HepG2 (cell line): ENCODE data around the gene ZNF865. TPM values are rescaled to one million over a fixed set of nuclear protein-coding genes. Genes with fewer than 3 reads are reported as not detected.

ENCODE experiments used
- ATAC-seq: fragments of 200-7000 bp; cut with Tn5 transposase; 3 replicates; pipeline ENCODE4 v1.9.1; 2020; ENCODE audit warnings: mild to moderate bottlenecking, moderate library complexity
- BruUV-seq: library from RNA; stranded (reverse); fragments of 400-500 nt; replicated peaks from 2 replicates; lab custom pipeline; 2021; lab: Mats Ljungman, UMichigan
- CTCF ChIA-PET: fragments of 300-600 bp; formaldehyde crosslinking; extraction: SDS; loops from one replicate; lab custom pipeline; 2021; ENCODE audit warnings: low total read pairs, inconsistent platforms, low intra/inter-chr PET ratio; lab: Yijun Ruan, JAX
- POLR2A ChIA-PET: fragments of 350-600 bp; sonication (Branson Sonifier 250); formaldehyde crosslinking; loops from one replicate; lab custom pipeline; 2020; ENCODE audit warnings: antibody characterized with exemption, inconsistent platforms; lab: Yijun Ruan, JAX
- DNase-seq: peaks from one replicate; pipeline ENCODE4 v3.0.0-alpha.2; 2015; ENCODE audit warnings: low spot score
- FAIRE-seq: peaks from 3 replicates; lab custom pipeline; 2011; peaks lifted over from hg19 to GRCh38; lab: Jason Lieb, UNC
- H2AFZ ChIP-seq: one replicate; pipeline ENCODE4 v1.6.1; 2011; ENCODE audit warnings: low read length, inconsistent platforms
- H3K27ac ChIP-seq: fragments of 300-600 bp; 3 replicates; pipeline ENCODE4 v1.8.0; 2011; ENCODE audit warnings: mixed run types, mild to moderate bottlenecking, mixed read lengths, low read length, inconsistent platforms; ENCODE audit not compliant: insufficient read depth; ENCODE audit errors: extremely low read length
- H3K27me3 ChIP-seq, 2 experiments: fragments of 200-600 bp in 1 of 2; 2 replicates in 1 of 2; 3 replicates in 1 of 2; pipeline versions ENCODE4 v1.6.0 to v1.8.0; 2011; ENCODE audit warnings: low read length in 2 of 2, mild to moderate bottlenecking in 2 of 2, moderate library complexity in 2 of 2, inconsistent platforms in 1 of 2; ENCODE audit not compliant: insufficient read depth in 2 of 2, control insufficient read depth in 1 of 2
- H3K36me3 ChIP-seq, 2 experiments: fragments of 200-600 bp in 1 of 2; replicated peaks in 1 of 2; 2 replicates in 1 of 2; 3 replicates in 1 of 2; pipeline versions ENCODE4 v1.5.1 to v1.8.0; 2011; ENCODE audit warnings: low read length in 2 of 2, inconsistent platforms in 1 of 2; ENCODE audit not compliant: insufficient read depth in 2 of 2, control insufficient read depth in 1 of 2
- H3K4me1 ChIP-seq: 2 replicates; pipeline ENCODE4 v1.5.1; 2012; ENCODE audit warnings: low read length, inconsistent platforms; ENCODE audit not compliant: insufficient read depth
- H3K4me2 ChIP-seq: 2 replicates; pipeline ENCODE4 v1.6.0; 2011; ENCODE audit warnings: low read depth, low read length, inconsistent platforms
- H3K4me3 ChIP-seq, 3 experiments: fragments of 200-600 bp in 1 of 3; sonication (generic), shearing (Covaris generic) in 1 of 3; replicated peaks in 1 of 3; 2 replicates each; pipeline ENCODE4 v1.5.1; 2011 to 2016; ENCODE audit warnings: low read length in 3 of 3, inconsistent platforms in 2 of 3, low read depth in 2 of 3, mild to moderate bottlenecking in 2 of 3, control low read depth in 1 of 3, mixed read lengths in 1 of 3; ENCODE audit not compliant: insufficient read depth in 1 of 3
- H3K79me2 ChIP-seq: one replicate; pipeline ENCODE4 v1.6.1; 2011; ENCODE audit warnings: low read length, inconsistent platforms; ENCODE audit not compliant: insufficient read depth
- H3K9ac ChIP-seq: 2 replicates; pipeline ENCODE4 v1.6.0; 2011; ENCODE audit warnings: mild to moderate bottlenecking, low read depth, low read length, inconsistent platforms; ENCODE audit not compliant: insufficient read depth
- H3K9me3 ChIP-seq: 2 replicates; pipeline ENCODE4 v1.5.1; 2012; ENCODE audit warnings: mild to moderate bottlenecking, low read length
- H4K20me1 ChIP-seq: 2 replicates; pipeline ENCODE4 v1.6.0; 2011; ENCODE audit warnings: inconsistent platforms, mild to moderate bottlenecking, low read length, moderate library complexity; ENCODE audit not compliant: insufficient read depth
- ADNP ChIP-seq: sonication (generic); formaldehyde crosslinking; IDR thresholded peaks from 2 replicates; pipeline ENCODE4 v1.4.0; 2020; ENCODE audit warnings: missing genetic modification reagents
- ESRRA ChIP-seq: sonication (generic); formaldehyde crosslinking; IDR thresholded peaks from 2 replicates; pipeline ENCODE4 v1.5.1; 2020; ENCODE audit warnings: mild to moderate bottlenecking, low read depth, missing genetic modification reagents
- GFI1 ChIP-seq: sonication (generic); formaldehyde crosslinking; IDR thresholded peaks from 2 replicates; pipeline ENCODE4 v1.5.0; 2020; ENCODE audit warnings: missing genetic modification reagents, mild to moderate bottlenecking, borderline replicate concordance
- KDM5A ChIP-seq: fragments of 200-600 bp; sonication (generic); IDR thresholded peaks from 2 replicates; pipeline ENCODE4 v1.7.0; 2018; ENCODE audit warnings: antibody characterized with exemption, mild to moderate bottlenecking, low read length, borderline replicate concordance
- MXD1 ChIP-seq: sonication (generic); formaldehyde crosslinking; IDR thresholded peaks from 2 replicates; pipeline ENCODE4 v1.4.0; 2020; ENCODE audit warnings: mild to moderate bottlenecking, missing genetic modification reagents
- MXI1 ChIP-seq: IDR thresholded peaks from 3 replicates; pipeline ENCODE4 v1.6.1; 2012; ENCODE audit warnings: low read depth, low read length, inconsistent platforms, borderline replicate concordance
- NFIC ChIP-seq: IDR thresholded peaks from 2 replicates; pipeline ENCODE4 v1.6.1; 2012; ENCODE audit warnings: mild to moderate bottlenecking, low read length, inconsistent platforms
- POLR2G ChIP-seq: fragments of 200-400 bp; formaldehyde crosslinking; IDR thresholded peaks from 2 replicates; pipeline ENCODE4 v1.6.1; 2018; ENCODE audit warnings: mild to moderate bottlenecking, low read depth, low read length, moderate library complexity
- RAD21 ChIP-seq: fragments of 450-650 bp; formaldehyde crosslinking; IDR thresholded peaks from 2 replicates; pipeline ENCODE4 v1.5.0; 2020; ENCODE audit warnings: mild to moderate bottlenecking
- RFXAP ChIP-seq: sonication (generic); formaldehyde crosslinking; IDR thresholded peaks from 2 replicates; pipeline ENCODE4 v1.4.0; 2020; ENCODE audit warnings: missing genetic modification reagents, borderline replicate concordance
- SOX6 ChIP-seq, 2 experiments: fragments of 450-650 bp in 1 of 2; sonication (generic) in 1 of 2; formaldehyde crosslinking in 1 of 2; IDR thresholded peaks; 2 replicates each; pipeline versions ENCODE4 v1.4.0 to v1.6.1; 2017 to 2020; ENCODE audit warnings: antibody characterized with exemption in 1 of 2, mild to moderate bottlenecking in 1 of 2, missing genetic modification reagents in 1 of 2
- SPEN ChIP-seq: sonication (generic); formaldehyde crosslinking; IDR thresholded peaks from 2 replicates; pipeline ENCODE4 v1.5.1; 2020; ENCODE audit warnings: low read depth, mild to moderate bottlenecking, missing genetic modification reagents
- TP53 ChIP-seq: sonication (generic); formaldehyde crosslinking; conservative IDR thresholded peaks from 2 replicates; pipeline ENCODE4 v1.4.0; 2020; ENCODE audit warnings: missing genetic modification reagents
- ZBTB38 ChIP-seq: sonication (generic); formaldehyde crosslinking; IDR thresholded peaks from 2 replicates; pipeline ENCODE4 v1.5.1; 2020; ENCODE audit warnings: mild to moderate bottlenecking, missing genetic modification reagents
- ZBTB7A ChIP-seq: sonication (generic); formaldehyde crosslinking; IDR thresholded peaks from 2 replicates; pipeline ENCODE4 v1.8.0; 2022; ENCODE audit warnings: mild to moderate bottlenecking, missing genetic modification reagents
- ZFP91 ChIP-seq: sonication (generic); formaldehyde crosslinking; IDR thresholded peaks from 2 replicates; pipeline ENCODE4 v1.9.0; 2022; ENCODE audit warnings: missing genetic modification reagents, mild to moderate bottlenecking, borderline replicate concordance
- ZMYM2 ChIP-seq: sonication (generic); formaldehyde crosslinking; IDR thresholded peaks from 2 replicates; pipeline ENCODE4 v1.8.0; 2022; ENCODE audit warnings: mild to moderate bottlenecking, missing genetic modification reagents
- ZNF800 ChIP-seq: sonication (generic); formaldehyde crosslinking; IDR thresholded peaks from 2 replicates; pipeline ENCODE4 v1.4.0; 2020; ENCODE audit warnings: missing genetic modification reagents
- WGBS: methylation state at CpG from one replicate; pipeline ENCODE4 v1.1.6; 2017; ENCODE audit warnings: low lambda C conversion rate; 5-methylcytosine and 5-hydroxymethylcytosine counted together
- in situ Hi-C: cut with HindIII; loops from 2 replicates; pipeline ENCODE4 v1.10.0; 2017; ENCODE audit warnings: low pct_unique_long_range_greater_than_20kb; ENCODE audit not compliant: extremely low pct_ligation_motif_present
- intact Hi-C: fragments of 100-400 bp; cut with micrococcal nuclease; formaldehyde crosslinking; loops from one replicate; pipeline ENCODE4 v1.10.0; 2022; ENCODE audit not compliant: unreplicated experiment
- polyA plus RNA-seq, 8 experiments: library from polyadenylated mRNA; depleted of rRNA in 3 of 8; stranded (reverse) in 7 of 8; unstranded in 1 of 8; fragments of >200 nt; fragmentation: Illumina TruSeq in 4 of 8; extraction: Trizol in 4 of 8; gene quantifications; 2 replicates each; pipeline versions ENCODE4 v1.2.1 to v1.2.3, GENCODE V29; 2011 to 2016; ENCODE audit warnings: low read depth in 4 of 8, missing spikeins in 1 of 8, mixed read lengths in 1 of 8; ENCODE audit not compliant: insufficient read depth in 1 of 8
- total RNA-seq, 5 experiments: library from RNA; depleted of rRNA; stranded (reverse); fragments of >200 nt; fragmentation: Illumina TruSeq; extraction: Trizol; gene quantifications; 2 replicates each; pipeline ENCODE4 v1.2.3, GENCODE V29; 2016; ENCODE audit warnings: low read depth in 1 of 5

Gene ZNF865
- total and polyA plus RNA-seq, 2 of the 13 experiments (the other 11 are each of a cell fraction or from before 2014, with no cell fraction given): 0.93 to 1.0 TPM

GRCh38 chr19:55598034-55598433 lies 7.4 kb upstream of the ZNF865 start (continued):
- TF ChIP-seq SPEN (no peak), NFIC (no peak), ZNF800 (CRISPR knock-in tag) (no peak)

- H3K4me3 ChIP-seq: peak overlapping the region; percentile 73 to 94 (median 90)
- in situ Hi-C loops (no loop called here), intact Hi-C loops (loop anchor here (2.0 kb wide), 1 partner anchor 18 kb away; the partner anchor contains the start of gene ZNF579)
- peaks cover 7 to 28% of the 10 kb centered on the region in 2 experiments; a peak in 4 of 5 replicates for H3K36me3 ChIP-seq
- H3K4me1 ChIP-seq: peaks cover 31% of the 10 kb centered on the region
- no peaks in the 10 kb centered on the region for H3K9me3 ChIP-seq
- FAIRE-seq (peak; percentile 87), DNase-seq (peak; percentile 90), ATAC-seq (peak; percentile 66)
- H4K20me1 ChIP-seq: 0 out of 2 replicates have a peak, but pooled peaks cover 6% of the 10 kb centered on the region
- peaks cover 2% of the 10 kb centered on the region for H3K79me2 ChIP-seq
- H2AFZ ChIP-seq: no peak overlapping the region
- WGBS: 15% methylated on average over 13 of the region's 26 CpGs
- peak overlapping the region; percentile 49 for H3K4me2 ChIP-seq
- H3K27ac ChIP-seq: peak overlapping the region; percentile 98
- CTCF ChIA-PET: no interaction called here
- POLR2A ChIA-PET: interaction anchor here (0.6 to 4.9 kb wide), 31 partner anchors 9 to 481 kb away, joined by 3 to 66 read pairs (median 5); partner anchors contain the start of genes HSPBP1, ISOC2, PPP1R12C and PPP6R1
- peak overlapping the region; percentile 97 for H3K9ac ChIP-seq
- no TSS peak for BruUV-seq
- H3K27me3 ChIP-seq: no peaks in the 10 kb centered on the region; a peak in 1 of 5 replicates
- peak; percentile 97 for TF ChIP-seq ZFP91
- no peak for TF ChIP-seq ZMYM2 (CRISPR knock-in tag)
- TF ChIP-seq ESRRA (CRISPR knock-in tag): no peak
- TF ChIP-seq RAD21 (CRISPR knock-in tag): peak; percentile 60
- no peak for TF ChIP-seq ZBTB38 (CRISPR knock-in tag)
- 0 out of 2 replicates have a peak, but pooled peaks have one; percentile 58 for TF ChIP-seq POLR2G
- TF ChIP-seq KDM5A: peak; percentile 85; the same call in 1 of the 2 replicates
- TF ChIP-seq RFXAP (CRISPR knock-in tag): peak; percentile 66; the same call in 1 of the 2 replicates
- TF ChIP-seq ADNP: no peak
- 0 out of 3 replicates have a peak, but pooled peaks have one; percentile 9 for TF ChIP-seq MXI1
- no peak for TF ChIP-seq TP53 (CRISPR knock-in tag)
- TF ChIP-seq MXD1: peak; percentile 67; the same call in 1 of the 2 replicates
- TF ChIP-seq GFI1 (CRISPR knock-in tag): no peak; the same call in 1 of the 2 replicates
- no peak for TF ChIP-seq SOX6 (IDR thresholded peaks at IDR 0.05)
- TF ChIP-seq SOX6 (CRISPR knock-in tag; IDR thresholded peaks at IDR 0.05): no peak
- TF ChIP-seq ZBTB7A (CRISPR knock-in tag): no peak
Observed at GRCh38 chr19:55598719-55599467, 6.6 kb upstream of the ZNF865 start.
